Right lobe of liver (tissue), 4 donors: ENCODE measurements around the gene PNKP.

ENCODE experiments used
- CTCF ChIP-seq, 4 donors: fragments of 200-600 bp in 3 of 4; fragments of 450-650 bp in 1 of 4; IDR thresholded peaks; one replicate each; pipeline versions ENCODE4 v1.5.1 to v1.8.0; 2016 to 2022; ENCODE audit warnings: antibody characterized with exemption in 4 of 4, mild to moderate bottlenecking in 2 of 4
- POLR2A ChIP-seq: fragments of 450-650 bp; IDR thresholded peaks from one replicate; pipeline ENCODE4 v1.6.1; 2017; ENCODE audit warnings: antibody characterized with exemption, mild to moderate bottlenecking
- donor health status: DM: no; HTN: no; CAD: no.
- donor health status: DM: no; HTN: no; CAD: no.
- donor health status: DM: no; HTN: yes; CAD: no.

GRCh38 chr19:49912965-49913685 lies 45.7 kb upstream of the PNKP start:
- TF ChIP-seq CTCF (IDR thresholded peaks at IDR 0.05) (peak in 1 of 4 donors; percentile 11), POLR2A (no peak)
